K562 (cell line): ENCODE data around the gene SLC22A23. TPM values are rescaled to one million over a fixed set of nuclear protein-coding genes. Genes with fewer than 3 reads are reported as not detected.
A peak's percentile ranks its signal among the peaks of the same experiment; 100 is the strongest.

Source experiments
- ASH1L ChIP-seq: fragments of 450-650 bp; IDR thresholded peaks from 2 replicates; pipeline ENCODE4 v1.6.1; 2018; ENCODE audit warnings: borderline replicate concordance, mild to moderate bottlenecking, low read depth; ENCODE audit not compliant: partially characterized antibody
- BRF2 ChIP-seq: IDR thresholded peaks from 3 replicates; pipeline ENCODE4 v1.6.1; 2011; ENCODE audit warnings: borderline replicate concordance, mild to moderate bottlenecking; ENCODE audit not compliant: insufficient read length, insufficient read depth
- CHCHD3 ChIP-seq: fragments of 250-450 bp; sonication (Bioruptor Pico); IDR thresholded peaks from 2 replicates; pipeline ENCODE4 v2.1.2; 2022; ENCODE audit warnings: mild to moderate bottlenecking
- CTCFL ChIP-seq: IDR thresholded peaks from 2 replicates; pipeline ENCODE4 v1.6.1; 2011; ENCODE audit warnings: borderline replicate concordance, low read depth, mild to moderate bottlenecking, moderate library complexity, low read length; ENCODE audit not compliant: insufficient read depth, poor library complexity, severe bottlenecking
- ESRRA ChIP-seq: fragments of 450-650 bp; IDR thresholded peaks from 2 replicates; pipeline ENCODE4 v1.6.1; 2014; ENCODE audit warnings: low read depth, mild to moderate bottlenecking, moderate library complexity, borderline replicate concordance
- HBP1 ChIP-seq: fragments of 450-650 bp; formaldehyde crosslinking; IDR thresholded peaks from 2 replicates; pipeline ENCODE4 v1.4.0; 2022; ENCODE audit warnings: missing genetic modification characterization
- KAT2B ChIP-seq: IDR thresholded peaks from one replicate; pipeline ENCODE4 v1.6.1; 2012; ENCODE audit warnings: low read depth, mild to moderate bottlenecking, control low read depth, inconsistent platforms, low read length, moderate library complexity
- MXI1 ChIP-seq: IDR thresholded peaks from 2 replicates; pipeline ENCODE4 v1.6.1; 2011; ENCODE audit warnings: low read depth, mild to moderate bottlenecking, improper control_type of control experiment, low read length
- SAP30 ChIP-seq: fragments of 200-600 bp; sonication (generic); IDR thresholded peaks from 2 replicates; pipeline ENCODE4 v1.6.1; 2012; ENCODE audit warnings: borderline replicate concordance, low read depth, mild to moderate bottlenecking, moderate library complexity, low read length, control low read depth, inconsistent platforms; ENCODE audit not compliant: insufficient read depth, poor library complexity, severe bottlenecking
- SFPQ ChIP-seq: fragments of 200-400 bp; formaldehyde crosslinking; IDR thresholded peaks from 2 replicates; pipeline ENCODE4 v1.6.1; 2017; ENCODE audit warnings: mild to moderate bottlenecking, low read depth, low read length, moderate library complexity
- SMARCA5 ChIP-seq: fragments of 450-650 bp; IDR thresholded peaks from 2 replicates; pipeline ENCODE4 v1.6.1; 2016
- ZEB2 ChIP-seq: fragments of 450-650 bp; IDR thresholded peaks from 2 replicates; pipeline ENCODE4 v1.6.1; 2016
- ZKSCAN8 ChIP-seq: fragments of 200-800 bp; sonication (Bioruptor generic); IDR thresholded peaks from 2 replicates; pipeline ENCODE4 v1.6.1; 2016; ENCODE audit warnings: missing genetic modification characterization, missing compliant biosample characterization
- ZMIZ1 ChIP-seq, 2 experiments: fragments of 150-350 bp in 1 of 2; IDR thresholded peaks; 2 replicates each; pipeline ENCODE4 v1.6.1; 2012 to 2016; ENCODE audit warnings: low read depth in 2 of 2, low read length in 2 of 2, mild to moderate bottlenecking in 1 of 2, moderate library complexity in 1 of 2
- ZNF232 ChIP-seq: sonication (generic); formaldehyde crosslinking; IDR thresholded peaks from 2 replicates; pipeline ENCODE4 v1.8.0; 2022; ENCODE audit warnings: mild to moderate bottlenecking, missing genetic modification reagents
- ZNF324 ChIP-seq: fragments of 250-450 bp; sonication (Bioruptor Pico); IDR thresholded peaks from 2 replicates; pipeline ENCODE4 v1.4.0; 2020; ENCODE audit warnings: mild to moderate bottlenecking
- polyA plus RNA-seq, 8 experiments: library from polyadenylated mRNA; depleted of rRNA in 4 of 8; stranded (reverse) in 5 of 8; unstranded in 3 of 8; fragments of >200 nt; fragmentation: Nextera tagmentation in 2 of 8; fragmentation: Illumina TruSeq in 1 of 8; extraction: Ambion mirVana in 2 of 8; extraction: Trizol in 1 of 8; gene quantifications; 2 replicates each; pipeline versions ENCODE4 v1.2.1 to v1.2.3, GENCODE V29; 2011 to 2014; ENCODE audit warnings: inconsistent platforms in 1 of 8, missing spikeins in 1 of 8
- total RNA-seq, 7 experiments: library from RNA; depleted of rRNA in 6 of 7; stranded (reverse); fragments of >200 nt in 6 of 7; fragmentation: Illumina TruSeq in 2 of 7; extraction: Trizol in 2 of 7; gene quantifications; 2 replicates each; pipeline versions ENCODE4 v1.2.1 to v1.2.3, GENCODE V29; 2011 to 2021; ENCODE audit warnings: low replicate concordance in 1 of 7

Gene SLC22A23
- total and polyA plus RNA-seq, 9 of the 15 experiments (the other 6 are each of a cell fraction or from before 2014, with no cell fraction given) = 0.30 to 8.7 (median 2.5) TPM

GRCh38 chr6:3372184-3372846 lies 84.5 kb downstream of the SLC22A23 start (continued):
- TF ChIP-seq ZMIZ1 (IDR thresholded peaks at IDR 0.05; ENCODE audit: low read depth in 2 of 2, low read length in 2 of 2) = no peak
- TF ChIP-seq ZKSCAN8 (CRISPR knock-in tag) = no peak
- no peak for TF ChIP-seq HBP1 (CRISPR knock-in tag)
- TF ChIP-seq ESRRA = 0 out of 2 replicates have a peak, but pooled peaks have one; percentile 28
- no peak for TF ChIP-seq ZNF324 (CRISPR knock-in tag)
- TF ChIP-seq ASH1L = no peak
- no peak for TF ChIP-seq MXI1
- peak; percentile 61 for TF ChIP-seq CTCFL
- no peak for TF ChIP-seq CHCHD3 (CRISPR knock-in tag)
- TF ChIP-seq BRF2 = no peak
- TF ChIP-seq KAT2B = no peak
- 0 out of 2 replicates have a peak, but pooled peaks have one; percentile 48 for TF ChIP-seq SMARCA5
- no peak for TF ChIP-seq ZNF232 (CRISPR knock-in tag)
- TF ChIP-seq SFPQ = no peak
- peak; percentile 32; the same call in 1 of the 2 replicates for TF ChIP-seq ZEB2
- no peak for TF ChIP-seq SAP30
